Lower lobe of right lung (tissue), 2 donors: ENCODE data around the gene MGARP. TPM values are rescaled to one million over a fixed set of nuclear protein-coding genes. Genes with fewer than 3 reads are reported as not detected.

Experiments used
- ATAC-seq, 2 donors: fragments of 200-7000 bp; cut with Tn5 transposase; one replicate each; pipeline ENCODE4 v1.9.1; 2020 to 2022; ENCODE audit warnings: mild to moderate bottlenecking in 2 of 2, moderate library complexity in 2 of 2
- DNase-seq: peaks from one replicate; pipeline ENCODE4 v3.0.0-alpha.2; 2020
- H3K27ac ChIP-seq: fragments of 200-600 bp; one replicate; pipeline ENCODE4 v1.8.0; 2022
- H3K27me3 ChIP-seq: fragments of 200-600 bp; one replicate; pipeline ENCODE4 v1.8.0; 2022; ENCODE audit warnings: low read depth
- H3K36me3 ChIP-seq: fragments of 200-600 bp; one replicate; pipeline ENCODE4 v1.8.0; 2022; ENCODE audit warnings: mild to moderate bottlenecking
- H3K4me1 ChIP-seq: fragments of 200-600 bp; one replicate; pipeline ENCODE4 v1.8.0; 2022
- H3K4me3 ChIP-seq: fragments of 200-600 bp; one replicate; pipeline ENCODE4 v1.8.0; 2022; ENCODE audit warnings: mild to moderate bottlenecking
- H3K9me3 ChIP-seq: fragments of 200-600 bp; one replicate; pipeline ENCODE4 v1.8.0; 2022
- CTCF ChIP-seq: fragments of 200-600 bp; IDR thresholded peaks from one replicate; pipeline ENCODE4 v1.8.0; 2022; ENCODE audit warnings: antibody characterized with exemption, mild to moderate bottlenecking
- intact Hi-C: fragments of 100-400 bp; cut with DNase I; formaldehyde crosslinking; loops from one replicate; pipeline ENCODE4 v1.11.0; 2022
- total RNA-seq: library from RNA; stranded (reverse); fragmentation: NEBNext Ultra II Directional; extraction: Animal tissue kit (Norgen Biotek cat#: 25700); gene quantifications from one replicate; pipeline ENCODE4 v1.2.1, GENCODE V29; 2021
- donor health status: DM: no; HTN: yes; CAD: no; lungs with severe emphysema.

Gene MGARP
- total RNA-seq, 1 donor from 2014 or later = not detected

- no peak overlapping the region for H3K4me3 ChIP-seq
- intact Hi-C loops = no loop called here
- H3K27ac ChIP-seq = no peak overlapping the region
- H3K4me1 ChIP-seq = peaks cover 7% of the 10 kb centered on the region
- no peaks in the 10 kb centered on the region for H3K9me3 ChIP-seq
- no peaks in the 10 kb centered on the region for H3K27me3 ChIP-seq
- TF ChIP-seq CTCF = no peak
- DNase-seq (no peak), ATAC-seq (no peak)
- H3K36me3 ChIP-seq = no peaks in the 10 kb centered on the region
These were observed 38.3 kb downstream of the MGARP start for GRCh38 chr4:139241784-139242151.

- ATAC-seq = no peak
- no peaks in the 10 kb centered on the region for H3K36me3 ChIP-seq
- TF ChIP-seq CTCF = no peak
- no peaks in the 10 kb centered on the region for H3K27me3 ChIP-seq
- DNase-seq = no peak
- H3K4me1 ChIP-seq = peaks cover 7% of the 10 kb centered on the region
- intact Hi-C loops = no loop called here
- no peak overlapping the region for H3K27ac ChIP-seq
- H3K9me3 ChIP-seq = no peaks in the 10 kb centered on the region
- H3K4me3 ChIP-seq = no peak overlapping the region
These were observed 38.8 kb downstream of the MGARP start for GRCh38 chr4:139241086-139241783.

- H3K36me3 ChIP-seq = no peaks in the 10 kb centered on the region
- DNase-seq (no peak), ATAC-seq (no peak)
- no peak overlapping the region for H3K4me3 ChIP-seq
- H3K9me3 ChIP-seq = no peaks in the 10 kb centered on the region
- H3K27me3 ChIP-seq = no peaks in the 10 kb centered on the region
- no peaks in the 10 kb centered on the region for H3K4me1 ChIP-seq
- H3K27ac ChIP-seq = no peak overlapping the region
- intact Hi-C loops = no loop called here
- no peak for TF ChIP-seq CTCF
These were observed 40.8 kb downstream of the MGARP start for GRCh38 chr4:139239127-139239772.

- ATAC-seq (no peak), DNase-seq (no peak)
- intact Hi-C loops = no loop called here
- Histone ChIP-seq H3K27me3 (no peaks in the 10 kb centered on the region), H3K27ac (no peak overlapping the region), H3K4me1 (no peaks in the 10 kb centered on the region), H3K4me3 (no peak overlapping the region), H3K9me3 (no peaks in the 10 kb centered on the region), H3K36me3 (no peaks in the 10 kb centered on the region)
- no peak for TF ChIP-seq CTCF
These were observed 45.8 kb downstream of the MGARP start for GRCh38 chr4:139234253-139234652.

GRCh38 chr4:139229534-139230039 is 50.4 kb downstream of the MGARP start:
- ATAC-seq = peak; percentile 70 to 81
- Histone ChIP-seq H3K27me3 (no peaks in the 10 kb centered on the region), H3K36me3 (no peaks in the 10 kb centered on the region), H3K27ac (no peak overlapping the region), H3K9me3 (no peaks in the 10 kb centered on the region), H3K4me3 (no peak overlapping the region), H3K4me1 (no peaks in the 10 kb centered on the region)
- TF ChIP-seq CTCF = peak; percentile 74
- no peak for DNase-seq
- intact Hi-C loops = no loop called here
